NT2/D1 (cell line): ENCODE results near the gene ACVR1B.

ENCODE experiments used
- DNase-seq: peaks from one replicate; pipeline ENCODE4 v3.0.0-alpha.2; 2011; ENCODE audit warnings: low read depth, low spot score
- H3K27me3 ChIP-seq: 2 replicates; pipeline ENCODE4 v1.6.0; 2011; ENCODE audit warnings: mild to moderate bottlenecking; ENCODE audit not compliant: insufficient read length, insufficient read depth
- H3K36me3 ChIP-seq: 2 replicates; pipeline ENCODE4 v1.6.1; 2011; ENCODE audit warnings: mild to moderate bottlenecking, low read length, mixed read lengths; ENCODE audit not compliant: insufficient read depth, insufficient read length
- H3K4me1 ChIP-seq: 2 replicates; pipeline ENCODE4 v1.5.1; 2011; ENCODE audit not compliant: insufficient read depth, insufficient read length
- H3K4me3 ChIP-seq: 2 replicates; pipeline ENCODE4 v1.5.1; 2011; ENCODE audit warnings: low read depth; ENCODE audit not compliant: insufficient read length
- H3K9ac ChIP-seq: 2 replicates; pipeline ENCODE4 v1.6.0; 2011; ENCODE audit warnings: low read depth; ENCODE audit not compliant: insufficient read length
- H3K9me3 ChIP-seq: 2 replicates; pipeline ENCODE4 v1.5.1; 2011; ENCODE audit warnings: mild to moderate bottlenecking, low read length; ENCODE audit not compliant: insufficient read depth
- SUZ12 ChIP-seq: IDR thresholded peaks from 2 replicates; pipeline ENCODE4 v1.6.1; 2011; ENCODE audit not compliant: insufficient read length, insufficient read depth; ENCODE audit errors: extremely low read depth
- YY1 ChIP-seq: IDR thresholded peaks from 2 replicates; pipeline ENCODE4 v1.6.1; 2011; ENCODE audit not compliant: insufficient read length, insufficient read depth
- ZNF274 ChIP-seq: IDR thresholded peaks from 2 replicates; pipeline ENCODE4 v1.6.1; 2011; ENCODE audit warnings: mild to moderate bottlenecking, low read depth, low read length

Gene ACVR1B

DNA sequence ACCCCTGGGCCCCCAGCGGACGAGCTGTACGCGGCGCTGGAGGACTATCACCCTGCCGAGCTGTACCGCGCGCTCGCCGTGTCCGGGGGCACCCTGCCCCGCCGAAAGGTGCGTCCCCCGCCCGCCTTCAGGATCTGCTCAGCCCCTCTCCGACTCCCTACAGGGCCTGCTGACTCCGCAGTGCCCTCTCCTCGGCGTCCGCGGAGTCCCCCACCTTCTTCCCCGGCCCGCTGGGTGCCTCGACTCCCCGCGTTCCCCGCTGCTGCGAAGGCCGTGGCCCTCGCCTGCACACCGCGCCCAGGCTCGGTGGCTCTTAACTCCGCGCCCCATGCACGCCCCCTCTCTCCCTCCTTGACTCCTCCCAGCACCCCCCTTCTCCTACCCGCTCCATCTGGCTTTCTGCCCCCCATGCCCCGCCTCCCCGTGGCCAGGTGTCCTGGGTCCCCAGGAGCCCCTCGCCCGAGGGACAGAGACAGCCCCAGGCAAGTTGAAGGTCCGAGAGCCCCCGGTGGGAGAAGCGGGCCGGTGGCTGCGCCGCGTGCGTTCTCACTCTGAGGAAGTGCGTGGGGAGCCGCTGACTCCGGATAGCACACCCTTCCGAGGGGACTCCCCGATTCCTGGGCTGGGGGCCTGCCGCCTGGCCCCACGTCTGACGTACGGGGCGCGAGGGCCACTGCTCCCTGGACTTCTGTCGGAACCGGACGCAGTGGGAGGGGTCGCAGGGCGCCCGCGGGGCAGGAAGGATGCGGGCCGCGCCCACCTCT is 55.8 kb downstream of the ACVR1B start:
- TF ChIP-seq YY1, result no peak
- peak overlapping the region; percentile 86 for H3K4me3 ChIP-seq
- DNase-seq, result no peak

DNA sequence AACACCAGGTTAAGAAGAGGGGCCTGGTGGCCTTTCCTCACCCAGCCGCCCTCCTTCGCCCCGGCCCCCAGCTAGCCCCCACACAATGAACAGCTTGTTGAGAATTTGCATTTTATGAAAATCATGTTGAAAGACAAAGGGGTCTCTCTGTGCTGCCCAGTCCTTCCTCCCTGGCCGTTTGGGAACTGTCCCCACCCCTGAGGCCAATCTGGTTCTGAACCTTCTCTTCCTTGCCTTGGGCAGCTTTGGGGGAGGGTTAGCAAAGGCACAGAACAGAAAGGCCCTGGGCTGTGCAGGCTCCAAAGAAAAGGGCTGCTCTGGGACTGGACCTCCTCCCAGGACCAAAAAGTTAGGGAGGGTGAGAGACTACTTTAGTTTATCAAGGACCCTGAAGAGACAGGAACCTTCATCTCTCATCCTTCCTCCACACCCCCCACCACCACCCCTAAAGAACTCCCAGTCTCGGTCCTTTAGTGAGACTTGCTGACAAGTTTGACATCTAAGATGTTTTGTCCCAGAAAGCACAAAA is 56.5 kb downstream of the ACVR1B start:
- peaks cover 31% of the 10 kb centered on the region for H3K36me3 ChIP-seq
- no peak for DNase-seq
- H3K9ac ChIP-seq, result peak overlapping the region; percentile 93
- no peaks in the 10 kb centered on the region; the same call in 1 of the 2 replicates for H3K9me3 ChIP-seq
- peaks cover 12% of the 10 kb centered on the region for H3K27me3 ChIP-seq
- H3K4me1 ChIP-seq, result peaks cover 35% of the 10 kb centered on the region
- no peak for TF ChIP-seq YY1
- TF ChIP-seq SUZ12, result no peak
- no peak for TF ChIP-seq ZNF274
- H3K4me3 ChIP-seq, result peak overlapping the region; percentile 86

More for the DNA sequence above, 55.8 kb downstream of the ACVR1B start:
- Histone ChIP-seq H3K9me3 (no peaks in the 10 kb centered on the region; the same call in 1 of the 2 replicates), H3K27me3 (peaks cover 12% of the 10 kb centered on the region), H3K4me1 (peaks cover 37% of the 10 kb centered on the region), H3K9ac (peak overlapping the region; percentile 93), H3K36me3 (peaks cover 31% of the 10 kb centered on the region)

DNA sequence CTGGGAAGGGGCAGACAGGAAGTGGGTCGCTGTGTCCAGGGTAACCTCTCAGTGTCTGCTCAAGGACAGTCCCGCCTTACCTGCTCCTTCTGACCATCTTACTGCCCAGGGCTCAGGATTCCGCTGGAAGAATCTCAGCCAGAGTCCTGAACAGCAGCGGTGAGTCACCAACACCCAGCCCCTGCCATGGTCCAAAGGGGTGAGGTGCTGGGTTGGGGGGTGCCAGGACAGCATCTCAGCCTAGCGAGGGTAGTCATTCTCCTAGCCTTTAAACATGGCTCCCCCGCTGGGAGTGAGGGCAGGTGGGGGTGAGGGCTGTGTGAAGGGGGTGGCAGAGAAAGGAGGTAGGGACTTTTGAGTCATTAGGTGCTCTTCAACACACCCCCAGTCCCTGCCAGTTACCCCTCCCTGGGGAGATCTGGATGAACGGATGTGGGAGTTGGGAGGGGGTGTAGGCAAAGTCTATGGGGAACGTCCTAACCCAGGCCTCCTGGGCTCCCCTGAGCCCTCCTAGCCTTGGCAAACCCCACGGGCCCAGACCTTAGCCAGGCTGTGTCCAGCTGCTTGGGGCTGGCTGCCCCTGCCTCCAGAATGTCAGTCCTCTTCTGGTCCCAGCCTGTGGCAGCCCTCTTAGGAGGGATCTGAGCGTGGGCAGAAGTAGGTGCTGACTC is 57.7 kb downstream of the ACVR1B start:
- Histone ChIP-seq H3K36me3 (peaks cover 42% of the 10 kb centered on the region), H3K4me3 (no peak overlapping the region), H3K9me3 (no peaks in the 10 kb centered on the region; the same call in 1 of the 2 replicates), H3K27me3 (peaks cover 12% of the 10 kb centered on the region), H3K9ac (peak overlapping the region; percentile 65), H3K4me1 (peaks cover 43% of the 10 kb centered on the region)
- DNase-seq, result no peak
- TF ChIP-seq SUZ12, result no peak

DNA sequence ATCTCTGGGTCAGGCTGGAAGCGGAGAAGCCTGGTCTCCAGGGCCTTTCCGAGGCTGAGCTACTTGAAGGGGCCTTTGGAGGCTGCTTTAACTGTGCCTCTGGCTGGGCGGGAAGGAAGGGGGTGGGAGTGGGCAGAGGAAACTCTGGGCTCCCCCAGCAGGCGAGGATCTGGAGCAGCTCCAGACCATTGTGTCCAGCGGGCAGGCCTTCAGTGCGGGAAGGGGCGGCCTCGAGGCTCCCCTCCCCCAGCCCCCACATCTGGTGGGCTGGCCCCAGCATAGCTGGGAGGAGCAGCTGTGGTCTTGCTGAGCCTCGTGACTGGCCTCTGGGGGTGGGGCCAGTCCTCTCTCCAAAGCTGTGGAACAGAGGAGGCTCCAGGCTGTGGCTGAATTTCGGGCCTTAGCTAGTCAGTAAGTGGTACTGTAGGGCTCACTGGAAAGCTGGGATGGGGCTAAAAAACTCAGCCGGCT is 58.7 kb downstream of the ACVR1B start:
- no peak for TF ChIP-seq ZNF274
- no peak for TF ChIP-seq YY1
- TF ChIP-seq SUZ12, result no peak
- H3K9ac ChIP-seq, result peak overlapping the region; percentile 68
- H3K4me3 ChIP-seq, result no peak overlapping the region
- DNase-seq, result peak; percentile 82
- no peaks in the 10 kb centered on the region; the same call in 1 of the 2 replicates for H3K9me3 ChIP-seq
- peaks cover 39% of the 10 kb centered on the region for H3K4me1 ChIP-seq
- H3K36me3 ChIP-seq, result peaks cover 47% of the 10 kb centered on the region
- peaks cover 12% of the 10 kb centered on the region for H3K27me3 ChIP-seq

DNA sequence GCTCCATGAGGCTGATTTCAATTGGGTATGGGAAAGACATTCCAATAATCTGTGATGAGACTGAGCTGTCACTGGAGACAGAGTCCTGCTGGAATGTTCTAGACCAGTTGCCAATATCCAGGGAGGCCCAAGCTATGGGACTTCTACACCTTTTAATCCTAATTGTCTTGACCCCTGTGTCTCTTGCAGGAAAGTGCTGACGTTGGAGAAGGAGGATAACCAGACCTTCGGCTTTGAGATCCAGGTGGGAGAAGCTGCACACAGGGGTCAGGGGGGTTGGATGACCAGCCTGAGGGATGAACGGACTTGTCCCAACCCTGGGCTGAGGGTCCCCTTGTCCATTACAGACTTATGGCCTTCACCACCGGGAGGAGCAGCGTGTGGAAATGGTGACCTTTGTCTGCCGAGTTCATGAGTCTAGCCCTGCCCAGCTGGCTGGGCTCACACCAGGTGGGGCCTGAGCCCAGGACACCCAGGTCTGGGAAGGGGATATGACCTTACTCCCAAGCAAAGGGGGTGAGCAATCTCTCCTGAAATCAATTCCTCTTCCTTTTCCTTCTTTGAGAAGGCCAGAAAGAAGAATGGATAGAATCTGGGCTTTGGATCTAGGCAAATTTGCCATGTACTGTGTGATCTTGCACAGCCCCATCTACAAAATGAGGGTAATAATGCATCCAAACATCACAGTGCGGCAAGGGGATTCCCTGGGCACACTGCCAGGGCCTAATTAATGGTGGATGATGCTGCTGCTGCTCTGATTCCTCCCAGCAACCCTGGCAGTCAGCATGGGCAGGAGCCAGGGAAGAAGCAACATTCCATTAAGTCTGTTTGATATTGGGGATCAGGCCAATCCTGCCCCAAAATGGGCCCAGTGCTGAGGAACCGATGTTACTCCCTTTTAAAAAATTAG is 59.4 kb downstream of the ACVR1B start:
- Histone ChIP-seq H3K27me3 (peaks cover 8% of the 10 kb centered on the region), H3K36me3 (peaks cover 55% of the 10 kb centered on the region), H3K4me3 (no peak overlapping the region), H3K9ac (peak overlapping the region; percentile 12), H3K9me3 (no peaks in the 10 kb centered on the region; the same call in 1 of the 2 replicates), H3K4me1 (peaks cover 39% of the 10 kb centered on the region)
- no peak for DNase-seq
- TF ChIP-seq ZNF274 (no peak), YY1 (no peak), SUZ12 (no peak)

DNA sequence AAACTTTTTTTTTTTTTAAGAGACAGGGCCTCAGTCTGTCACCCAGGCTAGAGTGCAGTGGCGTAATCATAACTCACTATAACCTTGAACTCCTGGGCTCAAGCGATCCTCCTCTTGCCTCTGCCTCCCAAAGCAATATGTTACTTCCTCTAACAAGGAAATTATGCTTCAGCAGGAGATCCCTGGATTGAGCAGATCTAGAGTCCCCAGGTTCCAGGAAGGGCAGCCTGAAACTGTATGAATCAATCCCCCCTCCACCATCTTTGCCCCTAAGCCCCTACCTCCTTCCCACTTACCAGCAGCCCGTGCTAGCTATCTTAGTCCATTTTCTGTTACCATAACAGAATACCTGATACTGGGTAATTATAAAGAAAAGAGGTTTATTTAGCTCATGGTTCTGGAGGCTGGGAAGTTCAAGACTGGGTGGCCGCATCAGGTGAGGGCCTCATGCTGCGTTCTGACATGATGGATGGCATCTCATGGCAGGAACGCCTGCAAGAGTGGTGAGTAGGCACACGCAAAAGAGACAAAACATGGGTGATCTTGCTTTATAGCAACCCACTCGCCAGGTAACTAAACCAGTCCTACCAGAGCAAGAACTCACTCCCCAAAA is 60.2 kb downstream of the ACVR1B start:
- DNase-seq, result no peak
- H3K4me1 ChIP-seq, result peaks cover 37% of the 10 kb centered on the region
- no peaks in the 10 kb centered on the region; the same call in 1 of the 2 replicates for H3K9me3 ChIP-seq
- peaks cover 59% of the 10 kb centered on the region for H3K36me3 ChIP-seq
- no peak overlapping the region for H3K4me3 ChIP-seq
- peaks cover 8% of the 10 kb centered on the region for H3K27me3 ChIP-seq
- TF ChIP-seq SUZ12, result no peak
- no peak for TF ChIP-seq YY1
- TF ChIP-seq ZNF274, result no peak
- no peak overlapping the region for H3K9ac ChIP-seq
